ENCODE results near the gene OPCML. TPM values are rescaled to one million over a fixed set of nuclear protein-coding genes. Genes with fewer than 3 reads are reported as not detected.

OPCML gene
- total and polyA plus RNA-seq, 2 donors (not counting 1 experiment from before 2014, with no cell fraction given): not detected

DNA sequence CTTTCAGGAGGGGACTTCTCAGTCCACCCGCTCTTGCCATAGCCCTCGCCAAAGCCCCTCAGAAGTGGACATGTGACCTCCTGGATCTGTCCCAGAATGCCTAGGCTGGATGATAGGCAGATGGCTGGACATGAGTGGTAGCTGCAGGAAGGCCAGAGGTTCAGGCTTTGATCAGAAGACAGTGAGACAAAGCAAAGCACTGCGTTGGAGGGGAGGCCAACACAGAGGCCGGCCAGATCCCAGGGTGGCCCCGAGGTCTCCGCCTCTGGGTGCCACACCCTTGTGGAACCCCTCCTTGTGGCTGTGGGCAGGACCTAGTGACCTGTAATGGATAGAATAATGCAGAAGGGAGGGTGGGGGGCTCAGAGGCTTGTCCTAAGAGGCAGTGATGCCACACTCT, 147.6 kb downstream of the OPCML start:
- no peak overlapping the region for H2AFZ ChIP-seq (ENCODE audit: insufficient read depth, low read depth, low read length, poor library complexity, severe bottlenecking)
- peaks cover 0 to 4% (median 0%) of the 10 kb centered on the region in 3 donors for H3K9me3 ChIP-seq (ENCODE audit: control extremely low read depth in 1 of 3, control insufficient read depth in 2 of 3, insufficient read depth in 1 of 3, low read length in 2 of 3)
- ChIA-PET POLR2A (no interaction called here), CTCF (no interaction called here)
- Mint-ChIP-seq H3K27ac (no peak overlapping the region), H3K27me3 (no peaks in the 10 kb centered on the region), H3K4me3 (no peak overlapping the region), H3K9me3 (ENCODE audit: insufficient read depth) (no peaks in the 10 kb centered on the region), H3K4me1 (no peaks in the 10 kb centered on the region)
- TF ChIP-seq, protein P1, sequence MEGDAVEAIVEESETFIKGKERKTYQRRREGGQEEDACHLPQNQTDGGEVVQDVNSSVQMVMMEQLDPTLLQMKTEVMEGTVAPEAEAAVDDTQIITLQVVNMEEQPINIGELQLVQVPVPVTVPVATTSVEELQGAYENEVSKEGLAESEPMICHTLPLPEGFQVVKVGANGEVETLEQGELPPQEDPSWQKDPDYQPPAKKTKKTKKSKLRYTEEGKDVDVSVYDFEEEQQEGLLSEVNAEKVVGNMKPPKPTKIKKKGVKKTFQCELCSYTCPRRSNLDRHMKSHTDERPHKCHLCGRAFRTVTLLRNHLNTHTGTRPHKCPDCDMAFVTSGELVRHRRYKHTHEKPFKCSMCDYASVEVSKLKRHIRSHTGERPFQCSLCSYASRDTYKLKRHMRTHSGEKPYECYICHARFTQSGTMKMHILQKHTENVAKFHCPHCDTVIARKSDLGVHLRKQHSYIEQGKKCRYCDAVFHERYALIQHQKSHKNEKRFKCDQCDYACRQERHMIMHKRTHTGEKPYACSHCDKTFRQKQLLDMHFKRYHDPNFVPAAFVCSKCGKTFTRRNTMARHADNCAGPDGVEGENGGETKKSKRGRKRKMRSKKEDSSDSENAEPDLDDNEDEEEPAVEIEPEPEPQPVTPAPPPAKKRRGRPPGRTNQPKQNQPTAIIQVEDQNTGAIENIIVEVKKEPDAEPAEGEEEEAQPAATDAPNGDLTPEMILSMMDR (IDR thresholded peaks at IDR 0.05): no peak
- no peak for TF ChIP-seq EZH2 (IDR thresholded peaks at IDR 0.05; ENCODE audit: borderline replicate concordance, insufficient read depth, low read depth, low read length, poor library complexity, severe bottlenecking)
- no peak overlapping the region for H3K27ac ChIP-seq (ENCODE audit: low read length in 2 of 2)
- H3K4me2 ChIP-seq (replicated peaks; ENCODE audit: low read depth, low read length, poor library complexity, severe bottlenecking): no peak overlapping the region
- no peaks in the 10 kb centered on the region for H3K27me3 ChIP-seq (replicated peaks in 1 of 4; ENCODE audit: control extremely low read depth in 1 of 4, control insufficient read depth in 3 of 4, insufficient read depth in 4 of 4, low read length in 3 of 4)
- no peaks in the 10 kb centered on the region for H3K36me3 ChIP-seq (replicated peaks in 1 of 2; ENCODE audit: control extremely low read depth in 1 of 2, control insufficient read depth in 1 of 2, extremely low read depth in 1 of 2, insufficient read depth in 2 of 2, low read length in 1 of 2)
- H3K79me2 ChIP-seq (ENCODE audit: control insufficient read depth, insufficient read depth, low read length): no peaks in the 10 kb centered on the region
- no peak for ATAC-seq (ENCODE audit: low read depth)
- no peaks in the 10 kb centered on the region for H3K4me1 ChIP-seq (ENCODE audit: control insufficient read depth in 2 of 2, insufficient read depth in 2 of 2, low read length in 2 of 2)
- WGBS (ENCODE audit: insufficient coverage): 94% methylated on average over 6 of the region's 6 CpGs
- intact Hi-C loops (cut with micrococcal nuclease): no loop called here
- no peak for DNase-seq
- no peak overlapping the region for H3K9ac ChIP-seq (ENCODE audit: low read length)
- H4K20me1 ChIP-seq (ENCODE audit: control insufficient read depth, insufficient read depth, low read length, poor library complexity, severe bottlenecking): no peaks in the 10 kb centered on the region
- H3K4me3 ChIP-seq (ENCODE audit: control extremely low read depth in 1 of 5, extremely low read depth in 1 of 5, insufficient read depth in 1 of 5, low read depth in 2 of 5, low read length in 4 of 5): no peak overlapping the region

- H3K4me2 ChIP-seq (replicated peaks; ENCODE audit: low read depth, low read length, poor library complexity, severe bottlenecking): no peak overlapping the region
- no peak overlapping the region for H3K27ac ChIP-seq (ENCODE audit: low read length in 2 of 2)
- no peak overlapping the region for H3K4me3 ChIP-seq (ENCODE audit: control extremely low read depth in 1 of 5, extremely low read depth in 1 of 5, insufficient read depth in 1 of 5, low read depth in 2 of 5, low read length in 4 of 5)
- no peak for ATAC-seq (ENCODE audit: low read depth)
- H3K36me3 ChIP-seq (replicated peaks in 1 of 2; ENCODE audit: control extremely low read depth in 1 of 2, control insufficient read depth in 1 of 2, extremely low read depth in 1 of 2, insufficient read depth in 2 of 2, low read length in 1 of 2): no peaks in the 10 kb centered on the region
- H3K27me3 ChIP-seq (replicated peaks in 1 of 4; ENCODE audit: control extremely low read depth in 1 of 4, control insufficient read depth in 3 of 4, insufficient read depth in 4 of 4, low read length in 3 of 4): no peaks in the 10 kb centered on the region
- no peaks in the 10 kb centered on the region for H3K79me2 ChIP-seq (ENCODE audit: control insufficient read depth, insufficient read depth, low read length)
- ChIA-PET CTCF (no interaction called here), POLR2A (no interaction called here)
- no peak overlapping the region for H3K27ac Mint-ChIP-seq
- H4K20me1 ChIP-seq (ENCODE audit: control insufficient read depth, insufficient read depth, low read length, poor library complexity, severe bottlenecking): no peaks in the 10 kb centered on the region
- peaks cover 0 to 4% (median 0%) of the 10 kb centered on the region in 3 donors for H3K9me3 ChIP-seq (ENCODE audit: control extremely low read depth in 1 of 3, control insufficient read depth in 2 of 3, insufficient read depth in 1 of 3, low read length in 2 of 3)
- H3K9me3 Mint-ChIP-seq (ENCODE audit: insufficient read depth): no peaks in the 10 kb centered on the region
- no peak overlapping the region for H2AFZ ChIP-seq (ENCODE audit: insufficient read depth, low read depth, low read length, poor library complexity, severe bottlenecking)
- WGBS (ENCODE audit: insufficient coverage): 100% methylated on average over 4 of the region's 4 CpGs
- H3K4me1 ChIP-seq (ENCODE audit: control insufficient read depth in 2 of 2, insufficient read depth in 2 of 2, low read length in 2 of 2): no peaks in the 10 kb centered on the region
- intact Hi-C loops (cut with micrococcal nuclease): no loop called here
- H3K4me3 Mint-ChIP-seq: no peak overlapping the region
- no peaks in the 10 kb centered on the region for H3K27me3 Mint-ChIP-seq
- DNase-seq: no peak
- H3K4me1 Mint-ChIP-seq: no peaks in the 10 kb centered on the region
- H3K9ac ChIP-seq (ENCODE audit: low read length): no peak overlapping the region
- TF ChIP-seq, protein P1 (IDR thresholded peaks at IDR 0.05): no peak
- TF ChIP-seq EZH2 (IDR thresholded peaks at IDR 0.05; ENCODE audit: borderline replicate concordance, insufficient read depth, low read depth, low read length, poor library complexity, severe bottlenecking): no peak
Observed at GRCh38 chr11:133383689-133384088, 148.6 kb downstream of the OPCML start.
